NCI-H128 (cell line): ENCODE measurements around the gene KRTAP12-4.
A peak's percentile ranks its signal among the peaks of the same experiment; 100 is the strongest.
"Not testable (repeated sequence)": the region's sequence is repeated elsewhere in the genome, so short reads cannot be mapped to it uniquely, and the experiment has no call there.

Source experiments
- DNase-seq: peaks from one replicate; lab custom pipeline; 2025; ENCODE audit not compliant: unreplicated experiment; lab: John Stamatoyannopoulos, UW

The KRTAP12-4 gene

DNA sequence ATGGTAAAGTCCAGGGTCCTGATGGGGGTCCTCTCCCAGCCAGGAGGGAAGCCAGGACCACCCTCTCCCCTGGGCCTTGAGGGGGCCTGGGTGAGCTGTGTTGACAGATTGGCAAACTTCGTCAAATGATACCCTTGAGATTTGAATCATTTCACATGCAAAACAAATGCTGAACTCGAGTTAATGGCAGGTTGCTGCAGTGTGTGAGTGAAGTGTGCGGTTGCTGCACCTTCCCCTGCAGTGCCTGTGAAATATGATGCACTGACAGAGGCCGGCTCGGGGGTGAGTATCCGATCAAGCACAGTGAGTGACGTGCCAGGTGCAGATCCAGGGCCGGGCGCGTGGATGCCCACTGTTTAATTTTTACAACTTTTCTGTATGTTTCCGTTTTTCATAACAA, 33.2 kb upstream of the KRTAP12-4 start:
- peak; percentile 34 for DNase-seq

DNA sequence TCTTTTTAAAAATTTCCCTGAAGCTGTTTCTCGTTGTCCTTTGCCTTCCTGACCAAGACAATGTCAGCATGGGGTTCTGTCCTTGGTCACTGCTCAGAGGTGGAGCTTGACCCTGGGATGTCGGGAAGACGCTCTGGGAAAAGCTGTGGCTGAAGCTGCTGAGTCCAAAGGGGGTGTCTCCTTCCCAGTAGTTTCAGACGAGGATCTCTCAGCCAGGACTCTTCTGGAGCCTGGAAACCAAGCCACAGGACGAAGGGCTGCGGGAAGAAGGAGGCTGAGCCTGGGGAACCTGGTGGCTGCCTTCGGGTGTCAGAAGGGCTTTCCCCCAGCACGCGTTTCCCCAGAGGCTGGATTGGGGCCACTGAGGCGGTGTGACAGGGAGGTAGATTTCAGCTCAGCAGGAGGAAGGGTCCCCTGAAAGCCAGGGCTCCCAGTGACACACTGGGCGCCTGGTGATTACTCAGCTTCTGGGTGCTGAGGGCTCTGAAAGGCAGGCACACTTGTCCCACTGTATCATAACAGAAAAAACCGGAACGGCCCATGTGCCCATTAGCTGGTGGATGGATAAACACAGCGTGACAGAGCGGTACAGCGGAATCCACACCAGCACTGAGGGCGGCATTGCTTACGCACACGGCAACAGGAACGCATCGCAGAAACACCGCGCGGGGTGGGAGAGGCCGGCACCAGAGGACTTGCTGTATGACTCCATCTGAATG, 32.5 kb upstream of the KRTAP12-4 start:
- DNase-seq: peak; percentile 5

DNA sequence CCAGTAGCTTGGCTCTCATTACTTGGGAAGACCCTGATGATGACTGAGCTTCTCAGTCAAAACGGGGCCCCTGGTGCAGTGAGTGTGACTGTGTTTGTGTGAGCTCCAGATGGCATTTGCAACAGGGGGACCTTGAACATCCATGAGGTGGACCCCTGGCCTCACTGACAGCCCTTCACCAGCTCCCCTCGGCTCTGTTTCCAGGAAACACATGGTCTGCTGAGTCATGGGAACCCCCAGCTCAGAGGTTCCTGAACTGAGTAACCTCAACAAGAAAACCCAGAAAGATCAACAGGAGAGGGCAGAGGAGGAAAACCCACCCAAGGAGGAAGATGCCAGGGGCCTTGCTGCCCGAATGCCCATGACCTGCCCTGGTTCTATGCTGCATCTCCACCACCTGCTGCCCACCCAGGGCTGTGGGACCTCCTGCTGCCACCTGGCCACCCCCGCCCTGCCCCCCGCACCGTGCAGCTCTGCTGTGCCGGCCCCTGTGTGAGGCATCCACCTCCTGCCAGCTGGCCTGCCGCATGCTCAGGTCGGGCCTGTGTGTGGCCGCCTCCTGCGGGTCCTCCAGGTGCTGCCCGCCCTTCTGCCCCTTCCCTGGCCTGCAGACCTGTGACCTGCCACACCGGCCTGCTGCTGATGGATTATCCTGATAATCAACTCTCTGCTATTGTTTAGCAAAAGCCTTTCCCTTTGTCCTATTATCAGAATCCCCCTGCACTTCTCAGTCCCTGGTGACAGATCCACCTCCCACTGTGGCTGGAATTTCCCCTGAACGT, 31.7 kb upstream of the KRTAP12-4 start:
- no peak for DNase-seq

DNA sequence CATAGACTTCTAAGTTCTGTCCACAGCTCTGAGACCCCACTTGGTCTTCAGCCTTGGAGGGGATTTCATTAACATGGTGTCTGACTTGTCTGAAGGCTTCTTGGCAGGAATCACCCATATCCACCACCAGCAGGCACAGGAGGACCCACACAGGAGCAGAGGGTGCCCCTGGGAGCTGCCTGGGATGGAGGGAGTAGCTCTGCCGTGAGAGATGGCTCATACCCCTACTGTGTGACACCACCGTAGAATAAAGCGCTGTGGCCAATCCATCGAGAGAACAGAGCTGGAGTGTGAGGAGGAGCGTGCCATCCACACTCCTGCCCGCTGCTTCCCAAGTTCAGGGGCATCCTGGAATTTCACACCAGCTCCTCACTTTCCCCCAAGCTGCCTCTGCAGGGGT, 30.6 kb upstream of the KRTAP12-4 start:
- DNase-seq: not testable (repeated sequence)

GRCh38 chr21:44684483-44684882, 30.0 kb upstream of the KRTAP12-4 start:
- no peak for DNase-seq

GRCh38 chr21:44684077-44684476, 29.6 kb upstream of the KRTAP12-4 start:
- DNase-seq: no peak

DNA sequence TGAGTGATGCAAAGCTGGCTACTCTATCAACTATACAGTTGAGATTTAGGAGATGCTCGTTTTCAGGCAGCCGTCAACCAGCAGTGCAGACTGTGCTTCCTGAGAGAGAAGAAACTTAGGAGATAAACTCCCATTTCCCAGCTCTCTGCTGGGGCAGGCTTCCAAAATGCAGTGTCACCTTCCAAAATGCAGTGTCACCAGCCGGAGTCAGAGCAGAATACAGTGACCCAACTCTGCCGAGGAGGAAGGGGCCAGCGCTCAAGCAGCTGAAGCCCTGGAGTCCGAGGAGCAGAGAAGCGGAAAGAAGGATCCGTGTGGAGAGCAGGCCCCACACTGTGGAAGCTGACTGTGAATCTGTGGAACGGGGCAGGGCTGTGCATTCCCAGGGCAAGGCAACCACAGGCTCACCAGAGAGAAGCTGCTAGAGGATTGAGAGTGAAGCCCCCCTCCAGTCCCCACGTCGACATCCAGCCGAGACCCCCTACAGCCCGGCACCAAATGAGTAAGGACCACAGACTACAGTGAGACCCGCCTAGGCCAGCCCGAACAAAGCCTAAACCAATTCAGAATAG, 28.2 kb upstream of the KRTAP12-4 start:
- DNase-seq: no peak

DNA sequence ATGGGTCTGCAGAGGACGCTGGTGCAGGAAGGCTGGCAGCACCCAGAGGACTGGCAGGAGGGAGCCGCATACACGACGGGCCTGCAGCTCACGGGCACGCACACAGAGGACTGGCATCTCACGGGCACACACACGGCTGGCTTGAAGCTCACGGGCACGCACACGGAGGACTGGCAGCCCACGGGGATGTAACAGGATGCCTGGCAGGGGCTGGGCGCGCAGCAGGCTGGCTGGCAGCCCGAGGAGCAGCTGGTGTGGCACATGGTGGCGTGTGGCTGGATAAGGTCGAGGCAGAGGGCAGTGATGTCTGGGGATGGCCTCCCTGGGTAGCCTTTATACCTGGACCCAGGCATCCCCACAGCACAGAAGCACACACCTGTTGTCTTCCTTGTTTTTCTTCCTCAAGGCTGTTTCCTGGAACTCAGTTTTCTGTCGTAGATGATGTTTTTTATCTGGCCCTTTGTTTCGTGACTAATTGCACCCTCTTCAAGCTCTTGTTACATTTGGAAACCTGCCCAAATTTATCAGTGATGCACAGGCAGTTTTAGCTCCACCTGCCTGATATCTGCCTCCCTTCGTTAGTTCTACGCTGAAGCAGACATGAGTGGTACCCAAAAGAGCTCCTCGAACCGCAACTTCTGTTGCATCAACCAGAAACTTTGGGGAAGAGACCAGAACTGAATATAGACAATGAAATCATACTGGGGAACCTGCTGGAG, 27.6 kb upstream of the KRTAP12-4 start, which contains the start of gene KRTAP12-1:
Gene KRTAP12-1 (minus strand): TSS at position 303 of the 719 bp plus-strand sequence. CDS start 40 bp downstream, at position 263.
- peak; percentile 55 for DNase-seq

DNA sequence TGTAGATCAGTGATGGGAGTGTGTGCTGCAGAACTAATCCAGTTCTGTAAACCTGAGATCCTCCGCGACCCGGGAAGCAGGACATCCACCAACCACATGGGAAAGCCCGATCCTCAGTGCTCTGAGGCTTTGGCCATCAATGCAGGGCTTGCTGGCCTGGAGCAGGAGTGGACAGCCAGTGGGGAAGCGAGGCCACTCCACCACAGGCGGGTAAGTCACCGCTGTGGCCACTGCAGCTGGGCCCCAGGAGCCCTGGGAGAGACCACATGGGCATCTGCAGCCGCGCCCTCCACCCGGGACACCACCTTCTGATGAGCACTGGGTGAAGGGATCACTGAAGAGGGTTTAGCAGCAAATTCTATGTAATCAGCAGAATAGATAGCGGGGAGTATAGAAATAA, 26.7 kb upstream of the KRTAP12-4 start:
- DNase-seq: no peak

DNA sequence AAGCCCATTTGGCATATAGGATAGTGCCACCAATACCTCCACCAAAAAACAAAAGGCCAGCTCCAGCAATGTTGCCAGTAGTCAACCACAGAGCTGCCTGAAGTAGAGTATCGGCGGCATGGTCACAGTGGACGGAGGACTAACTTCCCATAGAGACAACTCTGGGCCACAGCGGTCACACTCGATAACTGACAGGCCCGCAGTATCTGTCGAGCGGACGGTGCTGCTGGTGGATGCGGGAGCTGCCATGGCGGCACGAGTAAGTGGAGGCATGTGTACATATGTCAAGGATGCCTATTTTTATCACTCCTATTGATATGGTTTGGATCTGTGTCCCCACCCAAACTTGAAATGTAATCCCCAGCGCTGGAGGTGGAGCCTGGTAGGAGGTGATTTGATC, 23.4 kb upstream of the KRTAP12-4 start:
- no peak for DNase-seq

DNA sequence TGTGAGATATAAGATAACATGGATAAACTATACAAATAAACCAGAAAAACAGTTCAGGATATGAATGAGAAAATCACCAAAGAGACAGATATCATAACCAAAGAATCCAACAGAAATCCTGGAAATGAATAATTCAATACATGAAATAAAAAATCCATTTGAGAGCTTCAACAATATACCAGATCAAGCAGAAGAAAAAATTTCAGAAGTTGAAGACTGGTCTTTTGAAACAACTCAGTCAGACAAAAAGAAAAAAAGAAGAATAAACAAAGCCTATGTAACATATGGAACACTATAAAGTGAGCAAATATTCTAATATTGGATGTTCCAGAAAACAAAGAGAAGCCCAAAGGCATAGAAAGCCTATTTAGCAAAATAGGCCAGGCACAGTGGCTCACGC, 17.5 kb upstream of the KRTAP12-4 start:
- DNase-seq: no peak

- no peak for DNase-seq
Measured at GRCh38 chr21:44670642-44671432, 16.4 kb upstream of the KRTAP12-4 start.

DNA sequence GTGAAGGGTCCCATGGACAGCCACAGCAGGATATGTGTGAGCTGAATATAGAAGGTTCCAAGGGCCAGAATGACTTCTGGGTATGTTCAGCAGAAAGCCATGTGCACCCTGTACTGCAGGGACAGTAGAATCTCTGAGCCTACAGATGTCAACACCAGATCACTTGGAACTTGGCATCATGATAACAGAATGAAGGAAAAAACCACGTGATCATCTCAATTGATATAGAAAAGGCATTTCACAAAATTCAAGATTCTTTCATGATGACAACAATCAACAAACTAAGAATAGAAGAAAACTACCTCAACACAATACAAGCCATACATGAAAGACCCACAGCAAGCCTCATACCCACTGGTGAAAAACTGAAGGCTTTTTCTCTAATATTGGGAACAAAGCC, 13.2 kb upstream of the KRTAP12-4 start:
- no peak for DNase-seq

DNA sequence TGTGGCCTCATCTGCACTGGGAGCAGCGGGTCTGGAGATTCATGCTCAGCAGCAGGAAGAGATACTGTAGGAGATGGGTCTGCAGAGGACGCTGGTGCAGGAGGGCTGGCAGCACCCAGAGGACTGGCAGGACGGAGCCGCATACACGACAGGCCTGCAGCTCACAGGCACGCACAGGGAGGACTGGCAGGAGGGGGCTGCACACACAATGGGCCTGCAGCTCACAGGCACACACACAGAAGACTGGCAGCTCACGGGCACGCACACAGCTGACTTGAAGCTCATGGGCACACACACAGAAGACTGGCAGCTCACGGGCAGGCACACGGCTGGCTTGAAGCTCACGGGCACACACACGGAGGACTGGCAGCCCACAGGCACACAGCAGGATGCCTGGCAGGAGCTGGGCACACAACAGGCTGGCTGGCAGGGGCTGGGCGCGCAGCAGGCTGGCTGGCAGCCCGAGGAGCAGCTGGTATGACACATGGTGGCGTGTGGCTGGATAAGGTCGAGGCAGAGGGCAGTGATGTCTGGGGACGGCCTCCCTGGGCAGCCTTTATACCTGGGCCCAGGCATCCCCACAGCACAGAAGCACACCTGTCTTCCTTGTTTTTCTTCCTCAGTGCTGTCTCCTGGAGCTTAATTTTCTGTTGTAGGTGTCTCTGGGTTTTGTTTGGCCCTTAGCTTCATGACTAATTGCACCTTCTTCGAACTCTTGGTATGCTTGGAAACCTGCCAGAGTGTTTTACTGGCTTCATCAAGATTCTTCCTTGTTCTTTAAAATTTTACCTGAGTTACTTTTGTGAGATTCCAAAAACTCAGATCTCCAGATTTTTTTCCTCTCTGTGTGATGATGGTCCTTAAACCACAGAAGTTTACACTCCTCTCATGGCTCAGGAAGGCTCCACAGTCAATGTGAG, 12.2 kb upstream of the KRTAP12-4 start, which contains the start of gene KRTAP12-2:
Gene KRTAP12-2 (minus strand): TSS at position 527 of the 920 bp plus-strand sequence. CDS start 41 bp downstream, at position 486.
- no peak for DNase-seq

GRCh38 chr21:44664691-44665090, 10.2 kb upstream of the KRTAP12-4 start:
- no peak for DNase-seq

- DNase-seq: not testable (repeated sequence)
Measured at GRCh38 chr21:44661567-44661966, 7.1 kb upstream of the KRTAP12-4 start.

DNA sequence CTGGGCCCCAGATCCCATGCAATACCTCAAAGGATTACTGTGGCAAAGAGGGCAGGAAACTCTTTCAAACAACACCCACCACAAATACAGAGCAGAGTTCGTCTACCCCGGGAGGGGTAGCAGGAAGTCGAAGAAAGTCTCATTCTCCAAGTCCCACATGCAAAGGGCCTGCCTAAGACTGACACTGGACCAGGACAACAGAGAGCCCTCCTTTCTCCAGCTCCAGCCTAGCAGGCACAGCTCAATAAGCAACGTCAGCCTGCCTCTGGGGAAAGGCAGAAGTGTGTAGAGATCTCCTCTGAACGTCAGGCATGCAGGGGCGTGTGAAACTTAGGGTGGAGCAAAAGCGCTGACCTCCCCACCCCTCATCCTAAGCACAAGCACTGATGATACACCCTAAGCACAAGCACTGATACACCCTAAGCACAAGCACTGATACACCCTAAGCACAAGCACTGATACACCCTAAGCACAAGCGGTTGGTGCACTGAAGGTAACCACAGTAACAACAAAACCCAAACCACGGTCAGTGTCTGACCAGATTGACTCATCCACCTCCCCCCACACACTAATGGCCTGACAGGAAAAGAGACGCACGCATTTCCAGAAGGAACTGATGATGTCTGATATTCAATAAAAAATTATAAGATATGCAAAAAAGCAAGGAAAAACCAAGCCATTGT, 4.6 kb upstream of the KRTAP12-4 start:
- DNase-seq: no peak

DNA sequence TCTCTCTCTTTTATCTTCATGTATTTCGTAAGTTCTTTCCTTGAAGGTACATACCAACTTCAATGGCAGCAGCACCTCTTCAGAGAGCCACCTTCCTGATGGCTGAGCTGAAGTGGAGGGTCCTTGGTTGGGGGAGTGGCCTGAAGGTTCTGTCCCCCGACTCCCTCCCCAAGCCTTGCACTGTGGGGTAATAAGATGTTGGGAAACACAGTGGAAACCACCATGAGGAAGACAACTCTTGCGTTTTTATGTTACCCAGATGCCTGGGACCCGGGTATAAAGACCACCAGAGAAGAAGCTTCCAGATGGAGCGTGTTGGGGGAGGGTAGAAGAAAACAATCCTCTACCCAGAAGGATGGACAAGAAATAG, 4.1 kb upstream of the KRTAP12-4 start:
- no peak for DNase-seq
